Fibroblast of lung (primary cell): ENCODE measurements around the gene EIF4B.

Source experiments
- EZH2 ChIP-seq: IDR thresholded peaks from 2 replicates; pipeline ENCODE4 v1.5.1; 2012; ENCODE audit warnings: low read length, control low read depth, mild to moderate bottlenecking; ENCODE audit errors: missing control alignments
- TF ChIP-seq, protein P1 (sequence below), 2 donors: IDR thresholded peaks in 1 of 2; conservative IDR thresholded peaks in 1 of 2; 1 replicate in 1 of 2; 2 replicates in 1 of 2; pipeline ENCODE4 v1.5.1; 2011 to 2012; ENCODE audit warnings: low read length in 2 of 2, control low read depth in 1 of 2, inconsistent platforms in 1 of 2, low read depth in 1 of 2, mild to moderate bottlenecking in 1 of 2

DNA sequence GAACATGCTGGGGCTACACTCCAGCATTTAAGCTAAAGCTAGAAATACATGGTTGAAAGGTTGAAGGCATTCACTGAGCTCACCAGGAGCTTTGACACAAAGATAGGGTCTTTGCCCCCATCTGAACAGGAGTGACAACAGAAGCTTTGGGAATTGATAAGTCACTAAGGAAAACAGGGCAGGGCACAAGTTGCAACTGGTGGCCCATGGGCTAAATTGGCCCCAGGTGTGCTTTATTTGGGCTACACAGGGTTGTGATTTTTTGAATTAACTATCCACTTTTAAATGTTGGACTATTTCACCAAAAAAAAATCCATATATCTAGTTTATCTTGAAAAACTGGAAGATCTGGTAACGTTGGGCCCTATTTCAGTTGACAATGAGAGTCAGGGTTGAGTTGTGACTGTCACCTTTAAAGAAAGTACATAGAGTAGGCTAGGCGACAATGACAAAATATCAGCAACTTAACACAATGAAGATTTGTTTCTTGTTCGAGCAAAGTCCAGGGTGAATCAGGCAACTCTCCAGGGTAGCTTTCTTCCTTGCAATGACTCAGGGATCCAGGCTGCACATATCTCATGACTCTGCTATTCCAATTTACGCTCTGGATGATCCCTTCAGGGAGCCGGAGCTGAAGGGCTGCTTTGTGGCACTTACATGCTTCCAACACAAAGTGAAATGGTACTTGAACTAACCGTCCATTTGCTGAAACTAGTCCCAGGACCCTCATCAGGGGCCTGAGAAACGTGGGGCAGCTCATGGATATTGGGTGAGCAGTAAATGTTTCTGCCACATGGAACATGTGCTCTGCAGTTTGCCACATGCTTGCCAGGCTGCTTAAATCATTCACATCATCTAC, 13.3 kb upstream of the EIF4B start:
- TF ChIP-seq, protein P1, sequence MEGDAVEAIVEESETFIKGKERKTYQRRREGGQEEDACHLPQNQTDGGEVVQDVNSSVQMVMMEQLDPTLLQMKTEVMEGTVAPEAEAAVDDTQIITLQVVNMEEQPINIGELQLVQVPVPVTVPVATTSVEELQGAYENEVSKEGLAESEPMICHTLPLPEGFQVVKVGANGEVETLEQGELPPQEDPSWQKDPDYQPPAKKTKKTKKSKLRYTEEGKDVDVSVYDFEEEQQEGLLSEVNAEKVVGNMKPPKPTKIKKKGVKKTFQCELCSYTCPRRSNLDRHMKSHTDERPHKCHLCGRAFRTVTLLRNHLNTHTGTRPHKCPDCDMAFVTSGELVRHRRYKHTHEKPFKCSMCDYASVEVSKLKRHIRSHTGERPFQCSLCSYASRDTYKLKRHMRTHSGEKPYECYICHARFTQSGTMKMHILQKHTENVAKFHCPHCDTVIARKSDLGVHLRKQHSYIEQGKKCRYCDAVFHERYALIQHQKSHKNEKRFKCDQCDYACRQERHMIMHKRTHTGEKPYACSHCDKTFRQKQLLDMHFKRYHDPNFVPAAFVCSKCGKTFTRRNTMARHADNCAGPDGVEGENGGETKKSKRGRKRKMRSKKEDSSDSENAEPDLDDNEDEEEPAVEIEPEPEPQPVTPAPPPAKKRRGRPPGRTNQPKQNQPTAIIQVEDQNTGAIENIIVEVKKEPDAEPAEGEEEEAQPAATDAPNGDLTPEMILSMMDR (conservative IDR thresholded peaks at IDR 0.05 in 1 of 2, IDR thresholded peaks at IDR 0.05 in 1 of 2; ENCODE audit: low read depth in 1 of 2, low read length in 2 of 2): no peak
- no peak for TF ChIP-seq EZH2
